Measurements from ENCODE around the gene PPT2. TPM values are rescaled to one million over a fixed set of nuclear protein-coding genes. Genes with fewer than 3 reads are reported as not detected.

Gene PPT2
- total RNA-seq, 2 experiments from 2014 or later: 8.7 to 8.9 TPM

DNA sequence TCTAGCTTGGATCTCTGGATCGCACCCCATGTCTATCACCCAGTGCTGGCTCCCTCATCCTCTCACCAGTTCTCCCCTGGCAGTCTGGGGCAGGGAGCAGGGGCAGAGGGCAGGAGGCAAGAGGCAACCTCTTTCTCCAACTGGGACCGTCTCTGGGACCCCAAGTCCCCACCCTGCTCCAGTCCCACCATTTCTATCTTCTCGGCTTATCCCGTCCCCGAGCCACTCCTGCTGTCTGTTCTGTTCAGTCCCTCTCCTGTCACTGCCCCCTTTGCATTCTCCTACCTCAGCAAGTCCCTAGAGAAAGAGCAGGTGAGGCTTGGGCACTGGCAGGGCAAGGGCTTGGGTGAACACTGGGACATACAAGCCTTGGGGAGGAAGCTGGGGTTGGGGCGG lies 44.2 kb upstream of the PPT2 start:
- Histone ChIP-seq H3K9me3 (ENCODE audit: control insufficient read depth in 1 of 2, insufficient read depth in 1 of 2, low read length in 2 of 2) (no peaks in the 10 kb centered on the region), H3K27me3 (ENCODE audit: control insufficient read depth in 1 of 2, insufficient read depth in 2 of 2, low read length in 2 of 2) (peaks cover 3 to 5% of the 10 kb centered on the region in 2 experiments), H3K27ac (ENCODE audit: low read depth in 1 of 2, low read length in 2 of 2) (no peak overlapping the region), H3K36me3 (ENCODE audit: insufficient read depth, low read length) (peaks cover 2% of the 10 kb centered on the region), H3K4me1 (ENCODE audit: insufficient read depth, low read length) (peaks cover 21% of the 10 kb centered on the region), H3K4me3 (ENCODE audit: low read length) (no peak overlapping the region)
- Mint-ChIP-seq H3K27me3 (peaks cover 12% of the 10 kb centered on the region), H3K27ac (no peak overlapping the region), H3K9me3 (no peaks in the 10 kb centered on the region), H3K4me1 (ENCODE audit: low read depth) (peaks cover 24% of the 10 kb centered on the region), H3K4me3 (no peak overlapping the region), H3K36me3 (ENCODE audit: low read depth) (peaks cover 24% of the 10 kb centered on the region)
- no peak for TF ChIP-seq CTCF (IDR thresholded peaks at IDR 0.05)
- intact Hi-C loops (cut with DNase I, micrococcal nuclease): no loop called here
- ATAC-seq (ENCODE audit: poor library complexity): no peak
- ChIA-PET POLR2A (interaction anchor here (1.9 kb wide), 1 partner anchor 18 kb away, joined by 7 read pairs; the partner anchor contains the start of gene ATF6B), CTCF (no interaction called here)
- DNase-seq: no peak

GRCh38 chr6:32110632-32111031 lies 43.3 kb upstream of the PPT2 start:
- peaks cover 3 to 5% of the 10 kb centered on the region in 2 experiments for H3K27me3 ChIP-seq (ENCODE audit: control insufficient read depth in 1 of 2, insufficient read depth in 2 of 2, low read length in 2 of 2)
- Mint-ChIP-seq H3K4me1 (ENCODE audit: low read depth) (peaks cover 24% of the 10 kb centered on the region), H3K9me3 (no peaks in the 10 kb centered on the region), H3K36me3 (ENCODE audit: low read depth) (peaks cover 32% of the 10 kb centered on the region), H3K27me3 (peaks cover 3% of the 10 kb centered on the region), H3K4me3 (no peak overlapping the region), H3K27ac (peak overlapping the region; percentile 49)
- no peak for TF ChIP-seq CTCF (IDR thresholded peaks at IDR 0.05)
- no peak overlapping the region for H3K4me3 ChIP-seq (ENCODE audit: low read length)
- CTCF ChIA-PET: no interaction called here
- H3K4me1 ChIP-seq (ENCODE audit: insufficient read depth, low read length): peaks cover 21% of the 10 kb centered on the region
- POLR2A ChIA-PET: interaction anchor here (1.9 kb wide), 1 partner anchor 18 kb away, joined by 7 read pairs; the partner anchor contains the start of gene ATF6B
- peaks cover 10% of the 10 kb centered on the region for H3K36me3 ChIP-seq (ENCODE audit: insufficient read depth, low read length)
- intact Hi-C loops (cut with DNase I, micrococcal nuclease): no loop called here
- no peaks in the 10 kb centered on the region for H3K9me3 ChIP-seq (ENCODE audit: control insufficient read depth in 1 of 2, insufficient read depth in 1 of 2, low read length in 2 of 2)
- no peak for DNase-seq
- H3K27ac ChIP-seq (ENCODE audit: low read depth in 1 of 2, low read length in 2 of 2): no peak overlapping the region
- ATAC-seq (ENCODE audit: poor library complexity): no peak

DNA sequence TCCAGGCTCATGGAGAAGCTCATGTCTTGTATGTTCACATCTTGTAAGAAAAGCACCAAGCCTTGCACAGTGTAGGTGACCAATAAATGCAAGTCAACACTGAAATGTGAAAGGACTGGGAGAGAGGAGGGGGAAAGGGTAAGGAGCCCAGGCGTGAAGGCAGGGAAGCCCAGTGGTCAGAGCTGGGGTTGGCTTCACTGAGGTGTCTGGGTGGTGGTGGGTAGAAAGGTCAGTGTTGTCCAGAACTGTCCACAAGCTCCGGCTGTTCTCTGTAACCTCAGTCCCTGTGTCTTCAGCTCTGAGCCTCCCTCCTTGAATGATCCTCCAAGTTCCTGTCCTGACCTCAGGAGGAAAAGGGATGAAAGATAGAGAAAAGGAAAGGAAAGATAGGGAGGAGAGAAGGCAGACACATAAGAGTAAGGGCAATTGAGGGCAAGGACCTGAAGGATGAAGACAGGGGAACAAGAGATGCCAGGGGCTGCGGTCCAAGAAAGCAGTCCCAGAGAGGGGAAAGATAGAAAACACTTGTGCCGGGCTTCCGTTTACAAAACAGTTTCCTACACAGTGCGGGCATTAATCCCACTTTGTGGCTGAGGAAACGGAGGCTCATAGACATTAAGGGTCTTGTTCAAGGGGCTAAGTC lies 42.4 kb upstream of the PPT2 start:
- Histone ChIP-seq H3K36me3 (ENCODE audit: insufficient read depth, low read length) (peaks cover 19% of the 10 kb centered on the region), H3K27me3 (ENCODE audit: control insufficient read depth in 1 of 2, insufficient read depth in 2 of 2, low read length in 2 of 2) (peaks cover 3 to 5% of the 10 kb centered on the region in 2 experiments), H3K27ac (ENCODE audit: low read depth in 1 of 2, low read length in 2 of 2) (no peak overlapping the region), H3K4me3 (ENCODE audit: low read length) (no peak overlapping the region), H3K4me1 (ENCODE audit: insufficient read depth, low read length) (peaks cover 21% of the 10 kb centered on the region), H3K9me3 (ENCODE audit: control insufficient read depth in 1 of 2, insufficient read depth in 1 of 2, low read length in 2 of 2) (no peaks in the 10 kb centered on the region)
- intact Hi-C loops (cut with DNase I, micrococcal nuclease): no loop called here
- peak overlapping the region; percentile 49 for H3K27ac Mint-ChIP-seq
- ChIA-PET POLR2A (interaction anchor here (1.9 kb wide), 1 partner anchor 17 kb away, joined by 7 read pairs; the partner anchor contains the start of gene ATF6B), CTCF (no interaction called here)
- H3K4me1 Mint-ChIP-seq (ENCODE audit: low read depth): peaks cover 24% of the 10 kb centered on the region
- ATAC-seq (ENCODE audit: poor library complexity) (no peak), DNase-seq (no peak)
- no peak for TF ChIP-seq CTCF (IDR thresholded peaks at IDR 0.05)
- no peaks in the 10 kb centered on the region for H3K9me3 Mint-ChIP-seq
- no peak overlapping the region for H3K4me3 Mint-ChIP-seq
- no peaks in the 10 kb centered on the region for H3K27me3 Mint-ChIP-seq
- peaks cover 41% of the 10 kb centered on the region for H3K36me3 Mint-ChIP-seq (ENCODE audit: low read depth)

Data from CD4-positive, alpha-beta T cell (primary cell).